Fibroblast of mammary gland (primary cell): ENCODE results near the gene GPR33.

Experiments used
- DNase-seq: peaks from one replicate; pipeline ENCODE4 v3.0.0-alpha.2; 2010; ENCODE audit warnings: low read depth
- H3K4me3 ChIP-seq: 2 replicates; pipeline ENCODE4 v1.5.1; 2011; ENCODE audit warnings: low read depth, mild to moderate bottlenecking, low read length, moderate library complexity; ENCODE audit not compliant: control insufficient read depth
- CTCF ChIP-seq: conservative IDR thresholded peaks from 2 replicates; pipeline ENCODE4 v1.5.1; 2011; ENCODE audit warnings: low read depth, low read length, inconsistent platforms; ENCODE audit not compliant: control insufficient read depth, insufficient read depth

Gene GPR33

GRCh38 chr14:31456841-31457664, 30.8 kb downstream of the GPR33 start, which contains the start of gene DTD2:
TSS of gene DTD2 (minus strand) at chr14:31457506. CDS start at chr14:31457393, 113 bp downstream.
- H3K4me3 ChIP-seq, result peak within 1 kb of the TSS; percentile 84
- TF ChIP-seq CTCF, result no peak
- DNase-seq, result peak; percentile 92

- peak; percentile 61 for DNase-seq
- H3K4me3 ChIP-seq, result no peak overlapping the region
- peak; percentile 58 for TF ChIP-seq CTCF
Observed at GRCh38 chr14:31449971-31450610, 37.7 kb downstream of the GPR33 start.

- no peak for DNase-seq
- no peak for TF ChIP-seq CTCF
- H3K4me3 ChIP-seq, result no peak overlapping the region
Observed at GRCh38 chr14:31449136-31449535, 38.7 kb downstream of the GPR33 start.

GRCh38 chr14:31445703-31446102, 42.1 kb downstream of the GPR33 start:
- no peak for TF ChIP-seq CTCF

GRCh38 chr14:31442284-31442683, 45.6 kb downstream of the GPR33 start:
- DNase-seq, result no peak
- no peak for TF ChIP-seq CTCF
- no peak overlapping the region for H3K4me3 ChIP-seq

More at GRCh38 chr14:31445703-31446102, 42.1 kb downstream of the GPR33 start:
- no peak overlapping the region for H3K4me3 ChIP-seq
- no peak for DNase-seq

- DNase-seq, result peak; percentile 46
- no peak overlapping the region for H3K4me3 ChIP-seq
- no peak for TF ChIP-seq CTCF
Observed at GRCh38 chr14:31441273-31442111, 46.3 kb downstream of the GPR33 start.
